Measurements from ENCODE around the gene SEC24A.
"Not testable (repeated sequence)": the region's sequence is repeated elsewhere in the genome, so short reads cannot be mapped to it uniquely, and the experiment has no call there.

Gene SEC24A

DNA sequence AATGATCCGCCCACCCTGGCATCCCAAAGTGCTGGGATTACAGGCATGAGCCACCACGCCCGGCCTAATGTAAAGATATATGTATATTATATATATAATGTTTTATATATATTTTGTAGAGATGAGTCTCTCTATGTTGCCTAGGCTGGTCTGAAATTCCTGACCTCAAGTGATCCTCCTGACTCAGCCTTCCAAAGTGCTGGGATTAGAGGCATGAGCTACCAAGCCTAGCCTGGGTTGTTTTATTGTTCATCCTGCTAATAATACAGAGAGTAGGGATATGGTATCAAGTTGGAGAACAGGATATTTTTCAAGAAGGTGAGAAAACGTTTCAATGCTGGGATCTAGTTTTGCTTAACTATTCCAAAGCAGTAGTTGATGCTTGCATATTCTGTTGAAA lies 2.9 kb downstream of the SEC24A start:
- H3K27ac ChIP-seq (ENCODE audit: low read length) = no peak overlapping the region
- no peaks in the 10 kb centered on the region for H3K36me3 ChIP-seq (ENCODE audit: control insufficient read depth, low read depth, low read length)
- H3K27me3 ChIP-seq (ENCODE audit: control insufficient read depth, insufficient read depth, low read length) = no peaks in the 10 kb centered on the region
- no peak overlapping the region for H3K4me3 ChIP-seq (ENCODE audit: low read length)
- H3K4me1 ChIP-seq (ENCODE audit: control insufficient read depth, low read depth, low read length) = no peaks in the 10 kb centered on the region
- no peak overlapping the region for H3K9ac ChIP-seq (ENCODE audit: low read length)
- H3K9me3 ChIP-seq (ENCODE audit: control insufficient read depth, low read depth, low read length) = no peaks in the 10 kb centered on the region

DNA sequence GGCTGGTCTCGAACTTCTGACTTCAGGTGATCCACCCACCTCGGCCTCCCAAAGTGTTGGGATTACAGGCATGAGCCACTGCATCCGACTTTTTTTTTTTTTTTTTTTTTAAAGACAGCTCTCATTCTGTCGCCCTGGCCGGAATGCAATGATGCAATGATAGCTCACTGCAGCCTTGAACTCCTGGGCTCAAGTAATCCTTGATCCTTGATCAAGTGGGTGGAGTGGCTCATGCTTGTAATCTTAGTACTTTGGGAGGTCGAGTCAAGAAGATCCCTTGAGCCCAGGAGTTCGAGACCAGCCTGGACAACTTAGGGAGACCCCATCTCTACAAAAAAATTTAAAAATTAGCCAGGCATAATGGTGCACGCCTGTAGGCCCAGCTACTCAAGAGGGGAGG lies 8.1 kb downstream of the SEC24A start:
- Histone ChIP-seq H3K27ac (ENCODE audit: low read length) (no peak overlapping the region), H3K27me3 (ENCODE audit: control insufficient read depth, insufficient read depth, low read length) (no peaks in the 10 kb centered on the region), H3K4me1 (ENCODE audit: control insufficient read depth, low read depth, low read length) (no peaks in the 10 kb centered on the region), H3K9ac (ENCODE audit: low read length) (no peak overlapping the region), H3K9me3 (ENCODE audit: control insufficient read depth, low read depth, low read length) (no peaks in the 10 kb centered on the region), H3K36me3 (ENCODE audit: control insufficient read depth, low read depth, low read length) (peaks cover 7% of the 10 kb centered on the region), H3K4me3 (ENCODE audit: low read length) (no peak overlapping the region)

DNA sequence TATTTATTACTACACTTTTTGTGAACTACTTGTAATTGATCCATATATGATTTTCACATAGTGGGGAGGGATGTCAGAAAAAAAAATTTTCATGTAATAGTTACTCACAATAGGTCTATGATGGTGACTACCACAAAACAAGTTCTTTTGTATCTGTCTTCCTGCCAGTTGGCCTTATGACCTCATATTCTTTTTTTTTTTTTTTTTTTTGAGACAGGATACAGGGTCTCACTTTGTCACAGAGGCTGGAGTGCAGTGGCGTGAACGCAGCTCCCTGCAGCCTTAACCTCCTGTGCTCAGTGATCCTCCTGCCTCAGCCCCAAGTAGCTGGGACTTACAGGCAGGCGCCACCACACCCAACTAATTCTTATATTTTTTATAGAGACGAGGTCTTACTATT lies 10.9 kb downstream of the SEC24A start:
- Histone ChIP-seq H3K36me3 (ENCODE audit: control insufficient read depth, low read depth, low read length) (peaks cover 11% of the 10 kb centered on the region), H3K9ac (ENCODE audit: low read length) (no peak overlapping the region), H3K4me1 (ENCODE audit: control insufficient read depth, low read depth, low read length) (no peaks in the 10 kb centered on the region), H3K27ac (ENCODE audit: low read length) (no peak overlapping the region), H3K27me3 (ENCODE audit: control insufficient read depth, insufficient read depth, low read length) (no peaks in the 10 kb centered on the region), H3K4me3 (ENCODE audit: low read length) (no peak overlapping the region), H3K9me3 (ENCODE audit: control insufficient read depth, low read depth, low read length) (no peaks in the 10 kb centered on the region)

DNA sequence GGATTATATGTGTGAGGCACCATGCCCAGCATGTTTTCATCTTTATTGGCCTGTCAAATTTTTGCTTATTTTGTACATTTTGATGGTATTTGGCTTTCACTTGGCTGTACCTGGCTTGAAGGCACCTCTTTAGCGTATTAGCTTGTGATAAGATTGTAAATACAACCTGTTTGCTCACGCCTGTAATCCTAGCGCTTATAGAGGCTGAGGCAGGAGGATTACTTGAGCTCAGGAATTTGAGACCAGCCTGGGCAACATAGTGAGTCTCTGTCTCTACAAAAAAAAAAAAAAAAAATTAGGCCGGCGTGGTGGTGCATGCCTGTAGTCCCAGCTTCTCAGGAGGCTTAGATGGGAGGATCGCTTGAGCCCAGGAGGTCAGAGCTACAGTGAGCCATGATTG lies 11.3 kb downstream of the SEC24A start:
- Histone ChIP-seq H3K9me3 (ENCODE audit: control insufficient read depth, low read depth, low read length) (no peaks in the 10 kb centered on the region), H3K4me1 (ENCODE audit: control insufficient read depth, low read depth, low read length) (no peaks in the 10 kb centered on the region), H3K4me3 (ENCODE audit: low read length) (no peak overlapping the region), H3K27me3 (ENCODE audit: control insufficient read depth, insufficient read depth, low read length) (no peaks in the 10 kb centered on the region), H3K36me3 (ENCODE audit: control insufficient read depth, low read depth, low read length) (peaks cover 11% of the 10 kb centered on the region), H3K9ac (ENCODE audit: low read length) (no peak overlapping the region), H3K27ac (ENCODE audit: low read length) (no peak overlapping the region)

DNA sequence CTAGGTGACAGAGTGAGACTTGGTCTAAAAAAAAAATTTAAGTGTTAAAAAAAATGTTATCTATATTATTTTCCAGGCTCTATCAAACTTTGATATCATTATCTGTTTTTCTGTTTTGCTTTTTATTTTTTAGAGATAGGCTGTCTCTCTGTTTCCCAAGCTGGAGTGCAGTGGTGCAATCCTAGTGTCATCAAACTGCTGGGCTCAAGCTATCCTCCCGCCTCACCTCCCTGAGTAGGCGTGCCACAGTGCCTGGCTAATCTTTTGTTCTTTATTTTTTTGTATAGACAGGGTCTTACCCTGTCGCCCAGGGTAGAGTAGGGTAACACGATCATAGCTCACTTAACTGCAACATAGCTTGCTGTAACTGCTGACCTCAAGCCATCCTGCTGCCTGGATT lies 14.4 kb downstream of the SEC24A start:
- no peak overlapping the region for H3K4me3 ChIP-seq (ENCODE audit: low read length)
- H3K27me3 ChIP-seq (ENCODE audit: control insufficient read depth, insufficient read depth, low read length) = no peaks in the 10 kb centered on the region
- peaks cover 11% of the 10 kb centered on the region for H3K36me3 ChIP-seq (ENCODE audit: control insufficient read depth, low read depth, low read length)
- H3K27ac ChIP-seq (ENCODE audit: low read length) = no peak overlapping the region
- H3K9me3 ChIP-seq (ENCODE audit: control insufficient read depth, low read depth, low read length) = no peaks in the 10 kb centered on the region
- H3K4me1 ChIP-seq (ENCODE audit: control insufficient read depth, low read depth, low read length) = no peaks in the 10 kb centered on the region
- no peak overlapping the region for H3K9ac ChIP-seq (ENCODE audit: low read length)

DNA sequence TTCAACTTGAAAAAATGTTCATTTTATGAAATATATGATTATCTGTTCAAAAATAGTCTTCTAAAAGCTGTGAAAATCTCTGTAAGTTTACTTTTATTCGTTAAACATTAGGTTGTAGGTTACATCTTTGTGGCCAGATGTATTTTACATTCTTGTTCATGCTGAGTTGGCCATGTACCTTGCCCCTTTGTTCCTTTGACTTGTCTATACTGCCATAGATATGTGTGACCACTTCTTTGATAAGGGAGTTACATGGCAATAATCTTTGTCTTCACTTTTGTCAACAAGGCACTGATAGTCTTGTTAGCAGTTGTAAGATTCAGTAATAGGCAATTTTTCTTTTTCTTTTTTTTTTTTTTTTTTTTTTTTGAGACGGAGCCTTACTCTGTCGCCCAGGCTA lies 15.9 kb downstream of the SEC24A start:
- H3K4me1 ChIP-seq (ENCODE audit: control insufficient read depth, low read depth, low read length) = no peaks in the 10 kb centered on the region
- no peaks in the 10 kb centered on the region for H3K27me3 ChIP-seq (ENCODE audit: control insufficient read depth, insufficient read depth, low read length)
- H3K27ac ChIP-seq (ENCODE audit: low read length) = no peak overlapping the region
- H3K9ac ChIP-seq (ENCODE audit: low read length) = no peak overlapping the region
- no peaks in the 10 kb centered on the region for H3K9me3 ChIP-seq (ENCODE audit: control insufficient read depth, low read depth, low read length)
- H3K36me3 ChIP-seq (ENCODE audit: control insufficient read depth, low read depth, low read length) = peaks cover 11% of the 10 kb centered on the region
- H3K4me3 ChIP-seq (ENCODE audit: low read length) = no peak overlapping the region

DNA sequence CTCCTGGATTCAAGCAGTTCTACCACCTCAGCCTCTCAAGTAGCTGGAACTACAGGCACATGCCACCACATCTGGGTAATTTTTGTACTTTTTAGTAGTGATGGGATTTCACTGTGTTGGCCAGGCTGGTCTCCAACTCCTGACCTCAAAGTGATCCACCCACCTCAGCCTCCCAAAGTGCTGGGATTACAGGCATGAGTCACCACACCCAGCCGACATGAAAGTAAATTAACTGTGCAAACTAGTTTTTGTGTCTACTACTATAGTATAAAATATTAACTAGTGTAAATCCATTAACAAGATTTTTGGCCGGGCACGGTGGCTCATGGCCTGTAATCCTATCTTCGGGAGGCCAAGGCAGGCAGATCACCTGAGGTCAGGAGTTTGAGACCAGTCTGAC lies 25.0 kb downstream of the SEC24A start:
- H3K9me3 ChIP-seq (ENCODE audit: control insufficient read depth, low read depth, low read length); H3K4me3 ChIP-seq (ENCODE audit: low read length); H3K9ac ChIP-seq (ENCODE audit: low read length); H3K27me3 ChIP-seq (ENCODE audit: control insufficient read depth, insufficient read depth, low read length); H3K4me1 ChIP-seq (ENCODE audit: control insufficient read depth, low read depth, low read length); H3K27ac ChIP-seq (ENCODE audit: low read length): not testable (repeated sequence)
- peaks cover 46% of the 10 kb centered on the region for H3K36me3 ChIP-seq (ENCODE audit: control insufficient read depth, low read depth, low read length)

DNA sequence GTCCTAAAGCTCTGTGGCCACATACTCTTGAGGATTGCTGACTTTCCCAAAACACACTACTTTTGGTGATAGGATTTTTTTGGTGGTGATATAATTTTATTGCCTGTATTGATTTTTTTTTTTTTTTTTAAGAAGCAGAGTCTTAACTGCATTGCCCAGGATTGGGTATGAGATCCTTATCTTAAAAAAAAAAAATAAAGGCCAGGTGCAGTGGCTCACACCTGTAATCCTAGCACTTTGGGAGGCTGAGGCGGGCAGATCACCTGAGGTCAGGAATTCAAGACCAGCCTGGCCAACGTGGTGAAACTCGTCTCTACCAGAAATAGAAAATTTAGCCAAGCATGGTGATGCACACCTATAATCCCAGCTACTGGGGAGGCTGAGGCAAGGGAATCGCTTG lies 28.8 kb downstream of the SEC24A start:
- not testable (repeated sequence) for H3K9me3 ChIP-seq (ENCODE audit: control insufficient read depth, low read depth, low read length); H3K4me1 ChIP-seq (ENCODE audit: control insufficient read depth, low read depth, low read length); H3K27ac ChIP-seq (ENCODE audit: low read length); H3K4me3 ChIP-seq (ENCODE audit: low read length); H3K9ac ChIP-seq (ENCODE audit: low read length); H3K27me3 ChIP-seq (ENCODE audit: control insufficient read depth, insufficient read depth, low read length)
- H3K36me3 ChIP-seq (ENCODE audit: control insufficient read depth, low read depth, low read length) = peaks cover 52% of the 10 kb centered on the region

DNA sequence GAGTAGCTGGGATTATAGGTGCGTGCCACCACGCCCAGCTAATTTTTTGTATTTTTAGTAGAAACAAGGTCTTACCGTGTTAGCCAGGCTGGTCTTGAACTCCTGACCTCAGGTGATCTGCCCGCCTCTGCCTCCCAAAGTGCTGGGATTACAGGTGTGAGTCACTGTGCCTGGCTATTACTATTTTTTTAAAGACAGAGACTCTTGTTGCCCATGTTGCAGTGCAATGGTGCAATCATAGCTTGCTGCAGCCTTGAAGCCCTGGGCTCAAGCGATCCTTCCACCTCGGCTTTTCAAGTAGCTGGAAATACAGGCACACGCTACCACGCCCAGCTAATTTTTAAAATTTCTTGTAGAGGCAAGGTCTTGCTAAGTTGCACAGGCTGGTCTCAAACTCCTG lies 41.6 kb downstream of the SEC24A start:
- not testable (repeated sequence) for H3K27me3 ChIP-seq (ENCODE audit: control insufficient read depth, insufficient read depth, low read length); H3K4me3 ChIP-seq (ENCODE audit: low read length); H3K9ac ChIP-seq (ENCODE audit: low read length); H3K4me1 ChIP-seq (ENCODE audit: control insufficient read depth, low read depth, low read length); H3K9me3 ChIP-seq (ENCODE audit: control insufficient read depth, low read depth, low read length); H3K27ac ChIP-seq (ENCODE audit: low read length)
- H3K36me3 ChIP-seq (ENCODE audit: control insufficient read depth, low read depth, low read length) = peaks cover 40% of the 10 kb centered on the region

DNA sequence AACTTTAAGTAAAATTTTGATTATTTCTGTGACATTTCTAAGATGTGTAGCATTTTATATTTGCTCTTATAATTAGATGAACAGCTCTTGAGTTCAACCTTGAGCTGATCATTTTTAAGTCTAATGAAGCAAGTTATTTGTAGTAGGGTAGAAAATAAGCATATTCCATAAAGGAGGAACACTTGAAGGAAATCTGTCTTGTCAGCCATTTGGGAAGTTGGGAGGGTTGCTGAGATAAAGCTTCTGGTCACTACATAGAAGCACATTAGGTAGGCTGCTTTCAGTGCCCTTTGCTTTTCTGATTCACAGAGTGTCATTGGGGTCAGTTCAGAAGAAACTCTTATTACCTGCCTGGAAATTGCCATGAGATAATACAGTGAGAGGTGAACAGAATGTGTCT lies 44.1 kb downstream of the SEC24A start:
- Histone ChIP-seq H3K9ac (ENCODE audit: low read length) (no peak overlapping the region), H3K4me1 (ENCODE audit: control insufficient read depth, low read depth, low read length) (no peaks in the 10 kb centered on the region), H3K9me3 (ENCODE audit: control insufficient read depth, low read depth, low read length) (no peaks in the 10 kb centered on the region), H3K4me3 (ENCODE audit: low read length) (no peak overlapping the region), H3K27me3 (ENCODE audit: control insufficient read depth, insufficient read depth, low read length) (no peaks in the 10 kb centered on the region), H3K36me3 (ENCODE audit: control insufficient read depth, low read depth, low read length) (peaks cover 34% of the 10 kb centered on the region), H3K27ac (ENCODE audit: low read length) (no peak overlapping the region)

DNA sequence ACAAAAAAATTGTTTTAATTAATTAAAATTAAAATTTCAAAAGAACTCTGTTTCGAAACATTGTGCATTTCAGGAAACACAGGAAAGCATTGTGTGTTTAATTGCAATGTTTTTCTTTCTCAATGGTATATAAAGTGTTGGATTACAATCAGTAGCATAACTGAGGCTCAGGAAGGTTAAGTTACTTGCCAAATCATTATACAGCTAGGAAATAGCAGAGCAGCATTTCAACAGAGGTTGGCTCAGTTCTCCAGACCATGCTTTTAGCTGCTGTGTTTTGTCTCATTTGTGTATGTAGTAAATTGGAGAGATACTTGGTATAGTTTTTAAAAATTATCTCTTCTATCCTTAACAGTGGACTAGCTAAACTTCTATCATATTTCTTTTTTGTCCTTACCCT lies 59.7 kb downstream of the SEC24A start:
- Histone ChIP-seq H3K9me3 (ENCODE audit: control insufficient read depth, low read depth, low read length) (no peaks in the 10 kb centered on the region), H3K27ac (ENCODE audit: low read length) (no peak overlapping the region), H3K4me1 (ENCODE audit: control insufficient read depth, low read depth, low read length) (no peaks in the 10 kb centered on the region), H3K27me3 (ENCODE audit: control insufficient read depth, insufficient read depth, low read length) (no peaks in the 10 kb centered on the region), H3K4me3 (ENCODE audit: low read length) (no peak overlapping the region), H3K36me3 (ENCODE audit: control insufficient read depth, low read depth, low read length) (peaks cover 32% of the 10 kb centered on the region), H3K9ac (ENCODE audit: low read length) (no peak overlapping the region)

DNA sequence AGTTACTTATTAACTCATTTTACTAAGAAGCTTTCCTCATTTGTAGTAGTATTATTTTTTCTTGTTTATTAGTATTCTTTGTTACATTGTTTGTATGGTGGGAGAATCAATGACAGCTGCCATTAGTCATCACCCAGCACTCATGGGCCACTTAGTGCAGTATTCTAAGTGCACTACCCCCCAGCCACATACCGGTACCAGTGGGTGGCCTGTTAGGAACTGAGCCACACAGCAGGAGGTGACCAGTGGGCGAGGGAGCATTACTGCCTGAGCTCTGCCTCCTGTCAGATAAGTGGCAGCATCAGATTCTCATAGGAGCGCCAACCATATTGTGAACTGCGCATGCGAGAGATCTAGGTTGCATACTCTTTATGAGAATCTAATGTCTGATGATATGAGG lies 65.5 kb downstream of the SEC24A start:
- H3K4me3 ChIP-seq (ENCODE audit: low read length) = no peak overlapping the region
- no peak overlapping the region for H3K9ac ChIP-seq (ENCODE audit: low read length)
- H3K27ac ChIP-seq (ENCODE audit: low read length) = no peak overlapping the region
- H3K4me1 ChIP-seq (ENCODE audit: control insufficient read depth, low read depth, low read length) = no peaks in the 10 kb centered on the region
- H3K36me3 ChIP-seq (ENCODE audit: control insufficient read depth, low read depth, low read length) = peaks cover 25% of the 10 kb centered on the region
- no peaks in the 10 kb centered on the region for H3K9me3 ChIP-seq (ENCODE audit: control insufficient read depth, low read depth, low read length)
- no peaks in the 10 kb centered on the region for H3K27me3 ChIP-seq (ENCODE audit: control insufficient read depth, insufficient read depth, low read length)

DNA sequence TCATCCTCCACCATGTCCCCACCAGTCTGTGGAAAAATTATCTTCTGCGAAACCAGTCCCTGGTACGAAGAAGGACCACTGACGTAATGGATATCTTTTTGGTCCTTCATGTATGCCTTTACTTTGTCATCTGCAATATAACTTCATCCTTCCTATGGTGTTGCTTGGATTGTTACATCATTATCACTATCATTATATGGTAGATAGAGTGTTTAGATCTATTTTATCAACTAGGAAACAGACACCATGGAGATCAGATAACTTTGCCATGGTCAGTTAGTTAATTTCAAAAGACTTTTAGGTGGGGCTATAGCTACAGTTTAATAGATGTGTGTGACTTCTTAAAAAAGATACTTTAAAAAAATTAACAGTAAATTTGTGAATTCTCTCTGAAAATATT lies 66.0 kb downstream of the SEC24A start:
- H3K27me3 ChIP-seq (ENCODE audit: control insufficient read depth, insufficient read depth, low read length) = no peaks in the 10 kb centered on the region
- no peaks in the 10 kb centered on the region for H3K4me1 ChIP-seq (ENCODE audit: control insufficient read depth, low read depth, low read length)
- H3K9ac ChIP-seq (ENCODE audit: low read length) = no peak overlapping the region
- peaks cover 24% of the 10 kb centered on the region for H3K36me3 ChIP-seq (ENCODE audit: control insufficient read depth, low read depth, low read length)
- H3K27ac ChIP-seq (ENCODE audit: low read length) = no peak overlapping the region
- H3K9me3 ChIP-seq (ENCODE audit: control insufficient read depth, low read depth, low read length) = no peaks in the 10 kb centered on the region
- no peak overlapping the region for H3K4me3 ChIP-seq (ENCODE audit: low read length)

Measured in iPS-18a (cell line).